Endothelial cell of umbilical vein (primary cell): ENCODE results near the gene HMGCS2. TPM values are rescaled to one million over a fixed set of nuclear protein-coding genes. Genes with fewer than 3 reads are reported as not detected.

Source experiments
- BruUV-seq: library from RNA; stranded (reverse); fragments of 400-500 nt; replicated peaks from 2 replicates; lab custom pipeline; 2021; lab: Mats Ljungman, UMichigan
- CTCF ChIA-PET: fragments of 300-600, 350-600 bp; sonication (Branson Sonifier 250); formaldehyde crosslinking; loops from one replicate; lab custom pipeline; 2021; ENCODE audit warnings: antibody characterized with exemption, inconsistent platforms; lab: Charles Lee
- POLR2A ChIA-PET: fragments of 300-600, 350-600 bp; sonication (Branson Sonifier 250); formaldehyde crosslinking; loops from one replicate; lab custom pipeline; 2021; ENCODE audit warnings: antibody characterized with exemption, inconsistent platforms; lab: Charles Lee
- DNase-seq: peaks from one replicate; pipeline ENCODE4 v3.0.0-alpha.2; 2011; ENCODE audit warnings: low read depth, low spot score
- FAIRE-seq: peaks from 2 replicates; lab custom pipeline; 2011; peaks lifted over from hg19 to GRCh38; lab: Jason Lieb, UNC
- H2AFZ ChIP-seq: 2 replicates; pipeline ENCODE4 v1.6.0; 2012; ENCODE audit warnings: low read depth, low read length, control low read depth, inconsistent platforms
- H3K27ac ChIP-seq: 2 replicates; pipeline ENCODE4 v1.5.1; 2011; ENCODE audit warnings: low read depth, mild to moderate bottlenecking, control low read depth, low read length, moderate library complexity; ENCODE audit not compliant: insufficient read depth
- H3K27me3 ChIP-seq, 2 experiments: 2 replicates each; pipeline versions ENCODE4 v1.6.0 to v1.6.1; 2011; ENCODE audit warnings: low read length in 2 of 2, mixed read lengths in 1 of 2; ENCODE audit not compliant: control insufficient read depth in 2 of 2, insufficient read depth in 2 of 2
- H3K36me3 ChIP-seq, 2 experiments: 2 replicates in 1 of 2; 3 replicates in 1 of 2; pipeline ENCODE4 v1.5.1; 2011; ENCODE audit warnings: low read length in 2 of 2, mild to moderate bottlenecking in 1 of 2, moderate library complexity in 1 of 2; ENCODE audit not compliant: control insufficient read depth in 2 of 2, insufficient read depth in 2 of 2; ENCODE audit errors: extremely low read depth in 1 of 2
- H3K4me1 ChIP-seq: 3 replicates; pipeline ENCODE4 v1.5.1; 2011; ENCODE audit warnings: mild to moderate bottlenecking, low read length; ENCODE audit not compliant: control insufficient read depth, insufficient read depth; ENCODE audit errors: extremely low read depth
- H3K4me2 ChIP-seq: 2 replicates; pipeline ENCODE4 v1.6.1; 2011; ENCODE audit warnings: low read length, control low read depth, mixed read lengths; ENCODE audit not compliant: insufficient read depth
- H3K4me3 ChIP-seq, 3 experiments: fragments of 200-600 bp in 1 of 3; sonication (generic), shearing (Covaris generic) in 1 of 3; replicated peaks in 1 of 3; 2 replicates each; pipeline ENCODE4 v1.5.1; 2011 to 2016; ENCODE audit warnings: control low read depth in 3 of 3, low read length in 3 of 3, mild to moderate bottlenecking in 2 of 3, inconsistent platforms in 1 of 3, low read depth in 1 of 3, moderate library complexity in 1 of 3; ENCODE audit not compliant: insufficient read depth in 1 of 3
- H3K79me2 ChIP-seq: 2 replicates; pipeline ENCODE4 v1.6.0; 2012; ENCODE audit warnings: low read length, inconsistent platforms; ENCODE audit not compliant: control insufficient read depth, insufficient read depth
- H3K9ac ChIP-seq: replicated peaks from 2 replicates; pipeline ENCODE3; 2011; ENCODE audit warnings: low read length, control low read depth; ENCODE audit not compliant: insufficient read depth; ENCODE audit errors: extremely low read depth
- H3K9me1 ChIP-seq: replicated peaks from 3 replicates; pipeline ENCODE4 v1.6.0; 2011; ENCODE audit warnings: mild to moderate bottlenecking, low read length; ENCODE audit not compliant: control insufficient read depth, insufficient read depth; ENCODE audit errors: extremely low read depth
- H3K9me3 ChIP-seq: replicated peaks from 2 replicates; pipeline ENCODE4 v1.5.1; 2012; ENCODE audit warnings: low read length, inconsistent platforms; ENCODE audit not compliant: control insufficient read depth, insufficient read depth
- H4K20me1 ChIP-seq: replicated peaks from 2 replicates; pipeline ENCODE3; 2011; ENCODE audit warnings: mild to moderate bottlenecking, low read length; ENCODE audit not compliant: control insufficient read depth, insufficient read depth; ENCODE audit errors: extremely low read depth
- MAX ChIP-seq: IDR thresholded peaks from 2 replicates; pipeline ENCODE4 v1.6.1; 2011; ENCODE audit not compliant: insufficient read depth, insufficient read length
- POLR2AphosphoS5 ChIP-seq: IDR thresholded peaks from 2 replicates; pipeline ENCODE4 v1.6.1; 2012; ENCODE audit warnings: low read depth, mild to moderate bottlenecking, control low read depth, low read length, moderate library complexity; ENCODE audit not compliant: insufficient read depth
- dilution Hi-C: fragments of 300-500 bp; cut with MboI; formaldehyde crosslinking; loops from one replicate; pipeline ENCODE4 v1.15.0; 2019; ENCODE audit warnings: low sequenced_read_pairs; ENCODE audit not compliant: extremely low pct_ligation_motif_present
- intact Hi-C: fragments of 100-400 bp; cut with micrococcal nuclease; formaldehyde crosslinking; loops from one replicate; pipeline ENCODE4 v1.10.0; 2022
- polyA plus RNA-seq, 4 experiments: library from polyadenylated mRNA; depleted of rRNA in 3 of 4; stranded (reverse) in 3 of 4; unstranded in 1 of 4; fragments of >200 nt; gene quantifications; 2 replicates each; pipeline versions ENCODE4 v1.2.1 to v1.2.3, GENCODE V29; 2011 to 2012; ENCODE audit warnings: missing spikeins in 1 of 4
- total RNA-seq: library from RNA; stranded (reverse); gene quantifications from 2 replicates; pipeline ENCODE4 v1.2.3, GENCODE V29; 2021

Gene HMGCS2
- total and polyA plus RNA-seq, 2 donors (not counting 3 experiments of a cell fraction or from before 2014, with no cell fraction given), result not detected

- Histone ChIP-seq H3K27me3 (no peaks in the 10 kb centered on the region), H3K9me3 (no peaks in the 10 kb centered on the region), H4K20me1 (no peaks in the 10 kb centered on the region), H3K36me3 (no peaks in the 10 kb centered on the region), H3K4me1 (no peaks in the 10 kb centered on the region), H3K79me2 (peaks cover 5% of the 10 kb centered on the region), H3K4me3 (no peak overlapping the region), H2AFZ (no peak overlapping the region), H3K9ac (no peak overlapping the region), H3K4me2 (no peak overlapping the region), H3K27ac (no peak overlapping the region), H3K9me1 (no peaks in the 10 kb centered on the region)
- BruUV-seq, result no TSS peak
- TF ChIP-seq MAX, result no peak
- POLR2A ChIA-PET, result no interaction called here
- dilution Hi-C loops (no loop called here), intact Hi-C loops (no loop called here)
- no peak for FAIRE-seq
- CTCF ChIA-PET, result no interaction called here
- DNase-seq, result no peak
Measured at GRCh38 chr1:119720866-119721440, 47.8 kb downstream of the HMGCS2 start.

- Histone ChIP-seq H3K27ac (no peak overlapping the region), H3K79me2 (peaks cover 15% of the 10 kb centered on the region), H3K4me2 (no peak overlapping the region), H3K27me3 (no peaks in the 10 kb centered on the region), H3K36me3 (no peaks in the 10 kb centered on the region), H3K4me1 (no peaks in the 10 kb centered on the region), H3K9me3 (no peaks in the 10 kb centered on the region), H2AFZ (no peak overlapping the region), H3K9ac (no peak overlapping the region), H3K9me1 (no peaks in the 10 kb centered on the region), H3K4me3 (no peak overlapping the region), H4K20me1 (no peaks in the 10 kb centered on the region)
- ChIA-PET POLR2A (no interaction called here), CTCF (interaction anchor here (1.2 kb wide), 1 partner anchor 25 kb away, joined by 3 read pairs; no protein-coding TSS in a partner anchor)
- dilution Hi-C loops (no loop called here), intact Hi-C loops (no loop called here)
- TF ChIP-seq POLR2AphosphoS5, result no peak
- DNase-seq (no peak), FAIRE-seq (no peak)
- BruUV-seq, result no TSS peak
Measured at GRCh38 chr1:119718972-119719371, 49.7 kb downstream of the HMGCS2 start.
